GM10847 (cell line): ENCODE results near the gene ALOX15B.

ENCODE experiments used
- POLR2A ChIP-seq: IDR thresholded peaks from 2 replicates; pipeline ENCODE4 v1.6.1; 2011; ENCODE audit not compliant: insufficient read length; ENCODE audit errors: extremely low read depth

The ALOX15B gene

GRCh38 chr17:8076502-8077266, 37.8 kb downstream of the ALOX15B start:
- TF ChIP-seq POLR2A = no peak

- TF ChIP-seq POLR2A = no peak
These were observed 40.7 kb downstream of the ALOX15B start for GRCh38 chr17:8079291-8080207.

- no peak for TF ChIP-seq POLR2A
These were observed 41.4 kb downstream of the ALOX15B start for GRCh38 chr17:8080208-8080798.

- no peak for TF ChIP-seq POLR2A
These were observed 42.0 kb downstream of the ALOX15B start for GRCh38 chr17:8080799-8081219.

GRCh38 chr17:8081876-8082275, 43.0 kb downstream of the ALOX15B start:
- no peak for TF ChIP-seq POLR2A

- TF ChIP-seq POLR2A = no peak
These were observed 43.4 kb downstream of the ALOX15B start for GRCh38 chr17:8082292-8082691.

GRCh38 chr17:8084250-8084649, 45.4 kb downstream of the ALOX15B start:
- no peak for TF ChIP-seq POLR2A

GRCh38 chr17:8087075-8087951, 48.5 kb downstream of the ALOX15B start, which contains the start of gene ALOX12B:
ALOX12B (minus strand) TSS chr17:8087716; CDS start chr17:8087442, 274 bp downstream.
- no peak for TF ChIP-seq POLR2A

- no peak for TF ChIP-seq POLR2A
These were observed 49.0 kb downstream of the ALOX15B start for GRCh38 chr17:8087952-8088230.

- TF ChIP-seq POLR2A = no peak
These were observed 50.9 kb downstream of the ALOX15B start for GRCh38 chr17:8089728-8090127.

- no peak for TF ChIP-seq POLR2A
These were observed 52.3 kb downstream of the ALOX15B start for GRCh38 chr17:8091033-8091687.

GRCh38 chr17:8095361-8095760, 56.5 kb downstream of the ALOX15B start:
- TF ChIP-seq POLR2A = no peak

GRCh38 chr17:8096541-8096940, 57.7 kb downstream of the ALOX15B start:
- TF ChIP-seq POLR2A = no peak
